Large intestine (tissue), 12 donors: ENCODE results near the gene TRAPPC10. TPM values are rescaled to one million over a fixed set of nuclear protein-coding genes. Genes with fewer than 3 reads are reported as not detected.

Experiments used
- DNase-seq, 2 donors: peaks; one replicate each; pipeline versions ENCODE4 v3.0.0 to v3.0.0-alpha.2; 2013
- H3K27ac ChIP-seq: one replicate; pipeline ENCODE4 v1.5.1; 2013; ENCODE audit warnings: low read length
- H3K27me3 ChIP-seq: 2 replicates; pipeline ENCODE4 v1.6.1; 2013; ENCODE audit warnings: low read length; ENCODE audit not compliant: control insufficient read depth, insufficient read depth
- H3K36me3 ChIP-seq: 2 replicates; pipeline ENCODE4 v1.6.1; 2013; ENCODE audit warnings: low read length; ENCODE audit not compliant: control insufficient read depth, insufficient read depth
- H3K4me1 ChIP-seq: one replicate; pipeline ENCODE4 v1.6.1; 2013; ENCODE audit warnings: low read length; ENCODE audit not compliant: control insufficient read depth, insufficient read depth
- H3K4me3 ChIP-seq: one replicate; pipeline ENCODE4 v1.5.1; 2013; ENCODE audit warnings: low read length
- H3K9me3 ChIP-seq: one replicate; pipeline ENCODE4 v1.6.1; 2013; ENCODE audit warnings: mild to moderate bottlenecking, low read depth, low read length, moderate library complexity; ENCODE audit not compliant: control insufficient read depth
- WGBS: methylation state at CpG from one replicate; pipeline ENCODE4 v1.1.5; 2013; ENCODE audit warnings: low lambda C conversion rate; ENCODE audit not compliant: insufficient coverage; 5-methylcytosine and 5-hydroxymethylcytosine counted together
- long read RNA-seq, 11 donors: transcript quantifications; one replicate each; lab custom pipeline, GENCODE V29; 2026
- polyA plus RNA-seq: library from polyadenylated mRNA; unstranded; fragments of 120-200 nt; gene quantifications from one replicate; pipeline ENCODE4 v1.2.1, GENCODE V29; 2013

The TRAPPC10 gene, protein sequence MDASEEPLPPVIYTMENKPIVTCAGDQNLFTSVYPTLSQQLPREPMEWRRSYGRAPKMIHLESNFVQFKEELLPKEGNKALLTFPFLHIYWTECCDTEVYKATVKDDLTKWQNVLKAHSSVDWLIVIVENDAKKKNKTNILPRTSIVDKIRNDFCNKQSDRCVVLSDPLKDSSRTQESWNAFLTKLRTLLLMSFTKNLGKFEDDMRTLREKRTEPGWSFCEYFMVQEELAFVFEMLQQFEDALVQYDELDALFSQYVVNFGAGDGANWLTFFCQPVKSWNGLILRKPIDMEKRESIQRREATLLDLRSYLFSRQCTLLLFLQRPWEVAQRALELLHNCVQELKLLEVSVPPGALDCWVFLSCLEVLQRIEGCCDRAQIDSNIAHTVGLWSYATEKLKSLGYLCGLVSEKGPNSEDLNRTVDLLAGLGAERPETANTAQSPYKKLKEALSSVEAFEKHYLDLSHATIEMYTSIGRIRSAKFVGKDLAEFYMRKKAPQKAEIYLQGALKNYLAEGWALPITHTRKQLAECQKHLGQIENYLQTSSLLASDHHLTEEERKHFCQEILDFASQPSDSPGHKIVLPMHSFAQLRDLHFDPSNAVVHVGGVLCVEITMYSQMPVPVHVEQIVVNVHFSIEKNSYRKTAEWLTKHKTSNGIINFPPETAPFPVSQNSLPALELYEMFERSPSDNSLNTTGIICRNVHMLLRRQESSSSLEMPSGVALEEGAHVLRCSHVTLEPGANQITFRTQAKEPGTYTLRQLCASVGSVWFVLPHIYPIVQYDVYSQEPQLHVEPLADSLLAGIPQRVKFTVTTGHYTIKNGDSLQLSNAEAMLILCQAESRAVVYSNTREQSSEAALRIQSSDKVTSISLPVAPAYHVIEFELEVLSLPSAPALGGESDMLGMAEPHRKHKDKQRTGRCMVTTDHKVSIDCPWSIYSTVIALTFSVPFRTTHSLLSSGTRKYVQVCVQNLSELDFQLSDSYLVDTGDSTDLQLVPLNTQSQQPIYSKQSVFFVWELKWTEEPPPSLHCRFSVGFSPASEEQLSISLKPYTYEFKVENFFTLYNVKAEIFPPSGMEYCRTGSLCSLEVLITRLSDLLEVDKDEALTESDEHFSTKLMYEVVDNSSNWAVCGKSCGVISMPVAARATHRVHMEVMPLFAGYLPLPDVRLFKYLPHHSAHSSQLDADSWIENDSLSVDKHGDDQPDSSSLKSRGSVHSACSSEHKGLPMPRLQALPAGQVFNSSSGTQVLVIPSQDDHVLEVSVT
- polyA plus RNA-seq = 36.6 TPM
- long read RNA-seq, donor 1 = 0 reads
- long read RNA-seq, donor 2, full-length matches to known transcripts = 3 of 3 reads
- long read RNA-seq, donor 2, partial matches to known transcripts = 0 of 3 reads
- long read RNA-seq, donor 2, other reads (novel, unspliced or antisense) = 0 of 3 reads
- long read RNA-seq, donor 3, partial matches to known transcripts = 13 of 14 reads
- long read RNA-seq, donor 3, other reads (novel, unspliced or antisense) = 0 of 14 reads
- long read RNA-seq, donor 4 = 0 reads
- long read RNA-seq, donor 5, full-length matches to known transcripts = 2 of 2 reads
- long read RNA-seq, donor 5, partial matches to known transcripts = 0 of 2 reads
- long read RNA-seq, donor 5, other reads (novel, unspliced or antisense) = 0 of 2 reads
- long read RNA-seq, donor 6, partial matches to known transcripts = 11 of 11 reads
- long read RNA-seq, donor 6, other reads (novel, unspliced or antisense) = 0 of 11 reads
- long read RNA-seq, donor 7, partial matches to known transcripts = 0 of 2 reads
- long read RNA-seq, donor 7, other reads (novel, unspliced or antisense) = 0 of 2 reads
- long read RNA-seq, donor 8, full-length matches to known transcripts = 3 of 3 reads
- long read RNA-seq, donor 8, partial matches to known transcripts = 0 of 3 reads
- long read RNA-seq, donor 8, other reads (novel, unspliced or antisense) = 0 of 3 reads
- long read RNA-seq, donor 9 = 0 reads
- long read RNA-seq, donor 10, full-length matches to known transcripts = 8 of 13 reads
- long read RNA-seq, donor 10, partial matches to known transcripts = 5 of 13 reads
- long read RNA-seq, donor 10, other reads (novel, unspliced or antisense) = 0 of 13 reads
- long read RNA-seq, donor 11, full-length matches to known transcripts = 3 of 3 reads
- long read RNA-seq, donor 11, partial matches to known transcripts = 0 of 3 reads
- long read RNA-seq, donor 11, other reads (novel, unspliced or antisense) = 0 of 3 reads

DNA sequence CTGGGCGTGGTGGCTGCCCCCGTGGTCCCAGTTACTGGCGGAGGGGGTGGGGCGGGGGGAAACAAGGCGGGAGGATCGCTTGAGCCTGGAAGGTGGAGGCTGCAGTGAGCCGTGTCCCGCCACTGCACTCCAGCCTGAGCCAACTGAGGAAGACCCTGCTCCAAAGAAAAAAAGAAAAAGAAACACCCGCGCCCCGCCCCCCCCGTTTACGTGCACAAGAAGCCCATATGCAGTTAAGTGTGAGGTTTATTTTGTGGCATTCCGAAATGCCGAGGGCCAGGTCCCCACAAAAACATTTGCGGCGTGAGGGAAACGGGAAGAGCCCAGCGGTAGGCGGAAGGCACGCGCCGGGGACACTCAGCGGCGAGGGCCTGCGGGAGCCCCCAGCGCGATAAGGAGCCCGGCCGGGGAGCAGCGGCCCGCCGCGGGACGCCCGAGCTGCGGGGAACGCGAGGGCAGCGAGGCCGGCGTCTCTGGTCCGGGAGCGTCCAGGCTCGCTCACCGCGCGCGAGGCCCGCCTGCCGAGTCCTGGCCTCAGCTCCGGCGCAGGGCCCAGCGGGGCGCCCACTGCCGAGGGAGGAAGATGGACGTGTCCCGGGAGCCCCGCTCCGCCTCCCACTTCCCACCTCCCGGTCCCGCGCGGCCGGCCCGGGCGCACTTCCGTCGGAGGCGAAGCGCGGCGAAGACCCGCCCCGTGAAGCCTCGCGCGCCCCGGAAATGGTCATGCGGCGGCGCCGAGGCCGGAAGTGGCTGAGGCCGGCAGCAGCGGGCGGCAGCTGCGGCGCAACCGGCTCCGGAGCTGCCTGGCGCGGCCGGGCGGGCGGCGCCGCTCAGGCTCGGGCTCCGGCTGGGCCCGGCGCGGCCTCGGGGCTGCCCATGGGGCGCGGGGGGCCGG, at the start of gene TRAPPC10:
TSS of gene TRAPPC10 (plus strand) at position 731 of the 895 bp plus-strand sequence. CDS start 185 bp downstream, outside the sequence.
- WGBS = no CpG with 5 or more reads among the region's 107 CpGs
- no peaks in the 10 kb centered on the region for H3K9me3 ChIP-seq
- peaks cover 12% of the 10 kb centered on the region for H3K4me1 ChIP-seq
- no peaks in the 10 kb centered on the region for H3K36me3 ChIP-seq
- peak within 1 kb of the TSS; percentile 71 for H3K4me3 ChIP-seq
- DNase-seq = peak; percentile 88 to 91
- no peaks in the 10 kb centered on the region for H3K27me3 ChIP-seq
- peak within 1 kb of the TSS; percentile 86 for H3K27ac ChIP-seq

DNA sequence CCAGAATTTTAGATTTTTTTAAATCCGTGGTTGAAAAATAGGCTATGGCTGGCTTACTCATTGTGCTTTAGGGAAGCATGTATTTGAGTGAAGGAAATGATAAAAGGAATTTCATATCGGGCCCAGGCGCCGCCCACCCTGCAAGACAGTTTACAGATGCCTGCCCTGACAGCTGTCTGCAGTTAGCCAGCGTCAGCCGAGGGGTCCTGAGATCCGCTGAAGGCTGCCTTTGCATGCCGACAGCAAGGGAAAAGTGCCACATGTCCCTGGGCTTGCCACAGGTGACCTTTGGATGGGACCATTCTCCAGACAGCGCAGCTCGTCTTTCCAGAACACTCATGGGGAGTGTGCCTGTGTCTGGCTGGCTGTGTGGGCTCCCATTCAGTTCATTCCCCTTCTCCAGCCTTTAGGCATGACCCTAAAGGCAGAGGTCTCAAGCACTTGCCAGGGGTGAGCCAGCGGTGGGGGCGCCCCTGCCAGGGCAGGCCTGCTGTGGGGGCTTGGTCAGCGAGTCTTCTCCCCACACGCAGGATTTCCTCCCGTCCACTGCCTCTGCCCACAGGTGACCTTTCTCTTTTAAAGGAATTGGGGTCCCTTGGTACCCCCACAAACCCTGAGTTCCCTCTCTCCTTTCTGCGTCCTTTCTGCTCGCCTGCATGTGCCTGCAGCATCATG, 46.1 kb upstream of the TRAPPC10 start:
- Histone ChIP-seq H3K9me3 (no peaks in the 10 kb centered on the region), H3K27ac (no peak overlapping the region), H3K27me3 (no peaks in the 10 kb centered on the region), H3K4me1 (no peaks in the 10 kb centered on the region), H3K4me3 (no peak overlapping the region), H3K36me3 (peaks cover 66% of the 10 kb centered on the region)
- no peak for DNase-seq
- no CpG with 5 or more reads among the region's 17 CpGs for WGBS

DNA sequence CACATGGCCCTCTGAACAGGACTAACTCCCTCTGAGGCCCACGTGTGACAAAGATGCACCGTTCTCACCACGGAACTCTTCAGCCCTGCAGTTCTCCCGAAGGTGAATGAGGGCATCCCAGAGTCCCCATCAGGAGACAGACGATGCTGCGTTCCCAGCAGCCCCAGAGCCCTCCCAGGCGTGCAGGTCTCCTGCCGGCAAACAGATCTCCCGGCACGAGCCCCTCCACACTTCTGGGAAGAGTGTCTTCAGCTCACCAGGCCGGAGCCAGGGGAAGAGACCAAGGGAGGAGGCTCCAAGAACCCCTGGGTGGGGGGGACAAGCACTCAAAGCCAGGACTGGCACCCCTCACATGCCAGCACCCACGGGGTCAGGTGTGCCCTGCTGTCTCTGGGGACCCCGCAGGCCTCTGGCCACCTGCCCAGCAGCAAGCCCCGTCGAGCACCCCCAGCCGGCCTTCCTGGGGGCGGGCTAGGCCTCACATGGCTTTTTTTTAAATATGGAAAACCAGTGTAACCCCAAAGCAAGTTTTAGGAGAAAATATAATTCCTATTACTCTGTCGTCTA, 45.1 kb upstream of the TRAPPC10 start:
- Histone ChIP-seq H3K9me3 (no peaks in the 10 kb centered on the region), H3K4me3 (no peak overlapping the region), H3K27me3 (no peaks in the 10 kb centered on the region), H3K36me3 (peaks cover 68% of the 10 kb centered on the region), H3K4me1 (no peaks in the 10 kb centered on the region), H3K27ac (no peak overlapping the region)
- WGBS = 100% methylated on average over 1 of the region's 18 CpGs
- no peak for DNase-seq

DNA sequence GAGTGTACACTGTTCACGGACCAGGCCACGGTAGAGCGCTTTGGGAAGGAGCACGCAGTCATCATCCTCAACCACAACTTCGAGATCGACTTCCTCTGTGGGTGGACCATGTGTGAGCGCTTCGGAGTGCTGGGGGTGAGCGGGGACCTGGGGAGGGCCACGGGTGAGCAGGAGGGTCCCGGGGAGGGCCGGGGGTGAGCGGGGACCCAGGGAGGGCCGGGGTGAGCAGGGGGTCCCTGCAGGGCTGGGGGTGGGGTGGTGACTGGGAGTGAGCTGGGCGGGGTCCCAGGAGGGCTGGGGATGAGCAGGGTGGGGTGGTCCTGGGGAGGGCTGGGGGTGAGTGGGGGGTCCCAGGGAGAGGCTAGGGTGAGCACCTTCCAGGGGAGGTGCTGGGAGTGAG, 44.1 kb upstream of the TRAPPC10 start:
- H3K4me1 ChIP-seq = no peaks in the 10 kb centered on the region
- H3K36me3 ChIP-seq = peaks cover 71% of the 10 kb centered on the region
- H3K27ac ChIP-seq = no peak overlapping the region
- no peak for DNase-seq
- no peaks in the 10 kb centered on the region for H3K9me3 ChIP-seq
- no peaks in the 10 kb centered on the region for H3K27me3 ChIP-seq
- no CpG with 5 or more reads among the region's 15 CpGs for WGBS
- H3K4me3 ChIP-seq = no peak overlapping the region

DNA sequence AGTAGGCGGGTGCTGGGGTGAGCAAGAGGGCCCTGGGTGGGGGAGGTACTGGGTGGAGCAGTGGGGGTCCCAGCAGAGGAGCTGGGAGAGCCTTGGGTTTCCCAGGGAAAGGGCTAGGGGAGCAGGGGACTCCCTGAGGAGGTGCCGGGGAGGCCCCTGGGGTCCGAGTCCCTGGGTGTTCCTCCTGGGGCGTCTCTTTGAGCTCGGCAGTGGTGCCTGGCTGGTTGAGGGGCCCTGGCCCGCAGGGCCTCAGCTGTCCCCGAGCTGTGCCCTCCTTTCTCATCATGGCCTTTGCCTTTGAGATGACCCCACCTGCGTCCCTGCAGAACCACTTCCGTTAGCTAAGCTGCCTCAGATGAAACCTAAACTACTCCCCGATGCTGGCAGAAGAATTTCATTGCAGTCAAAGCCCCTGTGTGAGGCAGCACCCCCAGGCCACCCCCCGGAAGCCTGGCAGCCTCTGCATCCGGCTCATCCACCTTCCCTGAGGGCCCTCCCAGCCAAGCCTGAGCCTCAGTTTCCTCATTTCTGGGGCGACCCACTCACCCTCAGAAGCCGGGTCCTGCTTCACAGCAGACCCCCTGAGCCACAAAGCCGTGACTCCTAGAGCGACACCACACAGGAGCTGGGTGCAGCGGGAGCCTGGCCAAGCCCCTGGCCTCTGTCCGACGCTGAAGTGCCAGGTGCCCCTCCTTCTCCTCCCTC, 43.5 kb upstream of the TRAPPC10 start:
- Histone ChIP-seq H3K4me1 (no peaks in the 10 kb centered on the region), H3K4me3 (no peak overlapping the region), H3K36me3 (peaks cover 73% of the 10 kb centered on the region), H3K9me3 (no peaks in the 10 kb centered on the region), H3K27me3 (no peaks in the 10 kb centered on the region), H3K27ac (no peak overlapping the region)
- no CpG with 5 or more reads among the region's 19 CpGs for WGBS
- no peak for DNase-seq

DNA sequence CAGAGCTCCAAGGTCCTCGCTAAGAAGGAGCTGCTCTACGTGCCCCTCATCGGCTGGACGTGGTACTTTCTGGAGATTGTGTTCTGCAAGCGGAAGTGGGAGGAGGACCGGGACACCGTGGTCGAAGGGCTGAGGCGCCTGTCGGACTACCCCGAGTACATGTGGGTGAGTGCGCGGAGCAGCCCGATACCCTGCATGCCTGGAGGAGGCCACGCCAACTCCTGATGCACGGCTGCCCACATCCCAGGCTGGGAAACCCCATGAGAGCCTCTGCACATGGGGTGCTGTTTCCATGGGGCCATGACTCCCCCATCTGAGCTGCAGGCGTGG, 43.0 kb upstream of the TRAPPC10 start:
- Histone ChIP-seq H3K4me3 (no peak overlapping the region), H3K36me3 (peaks cover 75% of the 10 kb centered on the region), H3K4me1 (no peaks in the 10 kb centered on the region), H3K27me3 (no peaks in the 10 kb centered on the region), H3K27ac (no peak overlapping the region), H3K9me3 (no peaks in the 10 kb centered on the region)
- DNase-seq = no peak
- WGBS = no CpG with 5 or more reads among the region's 17 CpGs

DNA sequence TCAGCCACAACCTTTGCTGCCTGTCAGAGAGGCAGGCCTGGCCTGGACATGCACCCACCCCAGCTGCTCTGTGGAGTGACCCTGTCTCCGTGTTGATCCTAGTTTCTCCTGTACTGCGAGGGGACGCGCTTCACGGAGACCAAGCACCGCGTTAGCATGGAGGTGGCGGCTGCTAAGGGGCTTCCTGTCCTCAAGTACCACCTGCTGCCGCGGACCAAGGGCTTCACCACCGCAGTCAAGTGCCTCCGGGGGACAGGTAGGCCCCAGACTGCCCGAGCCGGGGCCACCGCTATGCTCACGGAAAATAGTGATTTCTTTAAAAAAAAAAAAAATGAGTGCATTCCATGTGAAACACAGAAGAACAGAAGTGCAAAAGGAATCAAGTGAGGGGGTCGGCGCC, 41.6 kb upstream of the TRAPPC10 start:
- H3K36me3 ChIP-seq = peaks cover 75% of the 10 kb centered on the region

More for the DNA sequence above, 41.6 kb upstream of the TRAPPC10 start:
- DNase-seq = no peak
- no peak overlapping the region for H3K27ac ChIP-seq
- peaks cover 4% of the 10 kb centered on the region for H3K4me1 ChIP-seq
- peaks cover 3% of the 10 kb centered on the region for H3K9me3 ChIP-seq
- 94% methylated on average over 2 of the region's 18 CpGs for WGBS
- H3K4me3 ChIP-seq = no peak overlapping the region
- no peaks in the 10 kb centered on the region for H3K27me3 ChIP-seq
